SK-N-SH treated with all-trans-retinoic acid at 6 μM for 48 hours (cell line): ENCODE results near the gene AUTS2.

Experiments
- ARNTL ChIP-seq: fragments of 450-650 bp; formaldehyde crosslinking; IDR thresholded peaks from 2 replicates; pipeline ENCODE4 v1.5.0; 2020; ENCODE audit warnings: low read depth, mild to moderate bottlenecking, moderate library complexity, borderline replicate concordance
- CSRNP3 ChIP-seq: fragments of 250-450 bp; sonication (Bioruptor Pico); IDR thresholded peaks from 2 replicates; pipeline ENCODE4 v1.5.1; 2021; ENCODE audit warnings: mild to moderate bottlenecking, moderate library complexity
- ISL1 ChIP-seq: fragments of 250-450 bp; sonication (Bioruptor Pico); IDR thresholded peaks from 2 replicates; pipeline ENCODE4 v2.1.2; 2022; ENCODE audit warnings: mild to moderate bottlenecking, moderate library complexity
- PATZ1 ChIP-seq: fragments of 250-450 bp; sonication (Bioruptor Pico); IDR thresholded peaks from 2 replicates; pipeline ENCODE4 v1.8.0; 2020; ENCODE audit warnings: mild to moderate bottlenecking, moderate library complexity, borderline replicate concordance
- PPARA ChIP-seq: fragments of 250-450 bp; sonication (Bioruptor Pico); IDR thresholded peaks from 2 replicates; pipeline ENCODE4 v1.5.0; 2020; ENCODE audit warnings: mild to moderate bottlenecking, borderline replicate concordance
- RARB ChIP-seq: fragments of 250-450 bp; sonication (Bioruptor Pico); IDR thresholded peaks from 2 replicates; pipeline ENCODE4 v1.8.0; 2021; ENCODE audit warnings: mild to moderate bottlenecking, moderate library complexity
- ZFP30 ChIP-seq: fragments of 450-650 bp; formaldehyde crosslinking; IDR thresholded peaks from 2 replicates; pipeline ENCODE4 v1.5.0; 2022; ENCODE audit warnings: mild to moderate bottlenecking, moderate library complexity

GRCh38 chr7:69860486-69860885 is 262.2 kb downstream of the AUTS2 start:
- TF ChIP-seq ARNTL (CRISPR knock-in tag) = no peak
- no peak for TF ChIP-seq RARB (CRISPR knock-in tag)
- no peak for TF ChIP-seq ISL1 (CRISPR knock-in tag)
- TF ChIP-seq PPARA (CRISPR knock-in tag) = no peak
- no peak for TF ChIP-seq PATZ1 (CRISPR knock-in tag)
- TF ChIP-seq ZFP30 (CRISPR knock-in tag) = no peak
- no peak for TF ChIP-seq CSRNP3 (CRISPR knock-in tag)
